GM21717 (cell line): ENCODE measurements around the gene RHOV.

Experiments
- ATAC-seq: cut with Tn5 transposase; IDR thresholded peaks from one replicate; pipeline ENCODE4 v1.9.1; 2021; ENCODE audit warnings: mild to moderate bottlenecking, moderate library complexity; ENCODE audit not compliant: unreplicated experiment

RHOV gene

DNA sequence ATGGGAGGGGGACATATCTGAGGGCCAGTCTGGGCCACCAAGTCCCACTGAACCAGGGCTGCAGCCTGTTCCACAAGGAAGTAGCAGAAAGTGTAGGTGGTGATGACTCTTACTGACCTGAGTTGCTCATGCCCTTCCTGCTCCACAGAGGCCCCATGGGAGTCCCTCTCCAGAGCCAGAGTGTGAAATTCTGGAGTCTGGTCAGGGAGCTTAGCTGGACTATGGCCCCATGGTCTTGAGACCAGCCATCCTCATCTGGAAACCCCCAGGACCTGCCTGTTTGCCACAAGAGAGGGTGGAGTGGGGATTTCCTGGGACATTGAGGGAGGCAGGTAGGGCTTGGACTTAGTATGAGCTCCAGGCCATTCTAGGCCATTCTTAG lies 27.2 kb downstream of the RHOV start:
- no peak for ATAC-seq

DNA sequence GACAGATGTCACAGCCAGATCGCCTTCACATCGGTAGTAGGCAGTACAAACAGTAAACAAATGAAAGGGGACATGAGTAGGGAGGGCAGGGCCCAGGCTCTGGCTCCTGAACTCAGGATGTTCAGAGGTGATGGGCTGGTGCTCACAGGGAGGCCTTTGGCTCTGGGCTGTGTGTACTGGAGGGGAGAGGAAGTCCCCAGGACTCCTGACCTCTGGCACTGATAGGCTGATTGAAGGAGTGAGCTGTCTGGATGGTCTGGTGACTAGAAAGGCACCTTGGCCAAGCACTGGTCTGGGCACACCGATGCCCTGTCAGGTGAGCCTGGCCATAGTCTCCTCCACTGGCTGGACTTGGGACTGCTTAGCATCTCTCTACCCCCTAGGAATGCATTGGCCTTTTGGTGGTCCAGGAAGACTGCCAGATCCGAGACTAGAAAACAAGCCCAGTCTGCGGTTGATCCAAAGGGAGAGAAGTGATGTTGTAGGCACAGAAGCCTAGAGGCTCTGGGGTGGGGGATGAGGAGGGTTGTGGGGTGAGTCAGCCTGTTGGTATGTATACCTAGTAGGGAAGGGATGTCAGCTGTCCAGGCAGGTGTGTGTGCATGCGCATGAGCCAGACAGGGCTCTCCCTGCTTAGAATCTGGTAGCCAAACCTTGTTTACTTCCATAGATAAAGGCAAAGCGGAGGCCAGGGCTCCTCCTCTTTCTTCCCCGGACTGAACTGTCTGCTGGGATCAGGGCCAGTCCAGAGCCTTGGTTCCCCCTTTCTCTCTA lies 28.3 kb downstream of the RHOV start:
- no peak for ATAC-seq

DNA sequence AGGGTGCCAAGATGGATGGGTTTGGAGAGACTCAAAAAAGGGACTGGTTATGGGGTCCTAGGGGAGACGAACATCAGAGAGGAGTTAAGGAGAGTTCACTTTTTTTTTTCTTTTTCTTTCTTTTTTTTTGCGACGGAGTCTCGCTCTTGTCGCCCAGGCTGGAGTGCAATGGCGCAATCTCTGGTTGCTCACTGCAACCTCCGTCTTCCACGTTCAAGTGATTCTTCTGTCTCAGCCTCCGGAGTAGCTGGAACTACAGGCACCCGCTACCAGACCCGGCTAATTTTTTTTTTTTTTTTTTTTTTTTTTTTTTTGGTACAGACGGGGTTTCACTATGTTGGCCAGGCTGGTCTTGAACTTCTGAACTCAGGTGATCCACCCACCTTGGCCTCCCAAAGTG lies 29.0 kb downstream of the RHOV start:
- ATAC-seq, result no peak

- ATAC-seq, result no peak
Observed at GRCh38 chr15:40844696-40845030, 29.4 kb downstream of the RHOV start.

DNA sequence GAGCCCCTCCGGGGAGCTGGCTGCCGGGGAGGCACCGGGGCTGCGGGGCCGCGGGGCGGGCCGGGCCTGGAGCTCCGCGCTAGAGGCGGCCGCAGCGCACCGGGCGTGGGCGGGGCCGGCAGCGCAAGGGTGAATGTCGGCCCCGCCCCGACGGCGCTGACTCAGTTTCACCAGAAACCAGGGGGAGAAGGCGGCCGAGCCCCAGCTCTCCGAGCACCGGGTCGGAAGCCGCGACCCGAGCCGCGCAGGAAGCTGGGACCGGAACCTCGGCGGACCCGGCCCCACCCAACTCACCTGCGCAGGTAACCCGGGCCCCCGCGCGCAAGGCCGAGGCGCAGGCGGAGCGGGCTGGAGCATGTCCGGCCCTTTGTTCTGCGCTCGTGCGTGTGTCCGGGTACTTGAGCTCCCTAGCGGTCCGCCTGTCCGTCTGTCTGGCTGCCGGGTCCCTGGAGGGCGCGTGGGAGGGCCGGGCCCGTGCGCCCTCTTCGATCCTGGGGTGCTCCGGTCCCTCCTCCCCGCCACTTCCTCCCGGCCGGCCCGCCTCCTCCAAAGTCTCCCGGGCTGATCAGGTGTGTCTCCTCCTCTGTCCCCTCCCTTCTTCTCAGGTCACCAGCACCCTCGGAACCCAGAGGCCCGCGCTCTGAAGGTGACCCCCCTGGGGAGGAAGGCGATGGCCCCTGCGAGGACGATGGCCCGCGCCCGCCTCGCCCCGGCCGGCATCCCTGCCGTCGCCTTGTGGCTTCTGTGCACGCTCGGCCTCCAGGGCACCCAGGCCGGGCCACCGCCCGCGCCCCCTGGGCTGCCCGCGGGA lies 29.9 kb downstream of the RHOV start, which contains the start of gene SPINT1:
Gene SPINT1, plus strand, starts transcription at position 164 of the 811 bp plus-strand sequence. Its CDS starts 507 bp downstream, at position 671.
- no peak for ATAC-seq

- no peak for ATAC-seq
Observed at GRCh38 chr15:40843261-40843884, 30.7 kb downstream of the RHOV start.

DNA sequence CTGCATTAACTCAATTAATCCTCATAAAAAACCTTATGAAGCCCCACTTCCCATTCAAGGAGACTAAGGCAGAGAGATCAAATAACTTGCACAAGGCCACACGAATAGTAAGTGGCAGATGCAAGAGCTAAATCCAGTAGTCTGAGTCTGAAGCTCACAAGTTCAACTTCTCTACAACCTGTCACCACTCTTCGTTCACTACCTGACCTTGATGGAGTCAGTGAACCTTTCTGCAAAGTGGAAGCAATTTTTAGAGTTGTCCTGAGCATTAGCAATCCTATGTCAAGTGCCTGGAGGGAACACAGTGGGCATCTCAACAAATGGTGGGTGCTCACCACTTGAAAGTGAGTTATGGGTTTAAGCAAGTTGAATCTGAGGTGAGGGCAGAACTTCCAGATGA lies 32.3 kb downstream of the RHOV start:
- ATAC-seq, result no peak

- no peak for ATAC-seq
Observed at GRCh38 chr15:40838756-40839155, 35.3 kb downstream of the RHOV start.

DNA sequence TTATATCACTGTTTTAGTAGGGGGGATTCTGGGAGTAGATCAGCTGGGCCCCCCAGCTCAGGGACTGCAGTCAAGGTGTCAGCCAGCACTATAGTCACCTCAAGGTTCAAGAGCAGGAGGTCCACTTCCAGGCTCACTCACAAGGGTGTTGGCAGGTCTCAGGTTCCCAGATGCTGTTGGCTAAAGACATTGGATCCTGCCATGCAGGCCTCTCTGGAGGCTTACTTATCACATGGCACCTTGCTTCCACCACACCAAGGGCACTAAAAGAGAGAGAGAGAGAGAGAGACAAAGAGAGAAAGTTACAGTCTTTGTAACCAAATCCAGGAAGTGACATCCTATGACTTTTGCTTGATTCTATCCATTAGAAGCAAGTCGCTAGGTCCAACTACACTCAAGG lies 38.0 kb downstream of the RHOV start:
- no peak for ATAC-seq

DNA sequence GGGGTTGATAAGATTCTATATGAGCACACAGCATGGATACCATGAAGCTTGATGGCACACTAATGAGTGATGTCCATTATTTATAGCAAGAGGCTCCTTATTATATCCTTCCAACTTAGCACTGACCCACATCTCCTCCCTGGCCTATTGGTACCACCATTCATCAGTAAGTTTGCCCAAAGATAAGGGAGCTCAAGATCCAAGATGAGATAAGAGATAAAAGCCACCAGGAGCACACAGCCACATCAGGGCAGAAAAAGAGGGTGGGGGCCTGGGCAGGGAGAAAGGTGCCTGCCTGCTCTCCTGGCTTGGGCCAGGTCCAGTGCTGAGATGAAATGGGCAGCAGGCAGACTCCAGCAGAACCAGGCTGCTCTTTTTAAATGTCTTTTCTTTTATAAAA lies 41.1 kb downstream of the RHOV start:
- no peak for ATAC-seq

GRCh38 chr15:40831861-40832260 lies 42.2 kb downstream of the RHOV start:
- ATAC-seq, result no peak

DNA sequence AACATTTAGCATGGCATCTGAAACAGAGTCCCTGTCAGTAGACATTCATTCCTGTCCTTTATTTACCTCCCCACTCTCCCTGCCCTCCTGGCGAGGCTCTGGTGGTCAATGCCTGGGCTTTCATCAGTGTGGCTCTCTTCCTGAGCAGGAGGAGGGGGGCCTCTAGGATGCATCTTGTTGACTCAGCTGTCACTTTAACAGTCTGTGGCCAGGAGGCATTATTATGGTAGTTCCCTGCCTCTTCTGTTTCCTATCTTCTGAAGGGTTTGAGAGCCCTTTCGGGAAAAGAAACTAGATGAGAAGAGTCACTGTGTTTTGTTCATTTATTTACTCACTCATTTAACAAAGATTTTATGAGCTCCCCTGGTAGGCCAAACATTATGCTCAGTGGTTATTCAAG lies 43.1 kb downstream of the RHOV start:
- no peak for ATAC-seq

DNA sequence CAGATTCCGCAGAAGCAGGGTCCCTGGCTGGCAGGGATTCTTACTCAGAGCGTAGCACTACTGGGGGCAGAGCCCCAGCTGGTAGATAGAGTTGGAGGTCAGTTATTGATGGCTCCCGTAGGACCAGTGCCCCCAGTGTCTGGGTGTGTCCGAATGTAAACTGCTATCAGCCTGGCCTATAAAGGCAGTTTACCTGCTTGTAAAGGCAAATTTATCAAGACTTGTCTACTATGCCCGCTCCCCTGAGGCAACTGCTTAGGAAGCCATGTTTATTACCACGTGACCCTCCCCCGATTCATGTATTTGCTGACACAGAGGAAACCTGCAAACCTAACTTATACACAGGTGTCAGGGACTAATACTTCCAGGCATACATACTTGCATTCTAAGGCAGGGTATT lies 44.9 kb downstream of the RHOV start:
- no peak for ATAC-seq

- no peak for ATAC-seq
Observed at GRCh38 chr15:40828447-40829036, 45.5 kb downstream of the RHOV start, which contains the start of gene PPP1R14D. PPP1R14D (minus strand) TSS chr15:40828708; CDS start chr15:40828641, 67 bp downstream.

- no peak for ATAC-seq
Observed at GRCh38 chr15:40826423-40827075, 47.5 kb downstream of the RHOV start.

GRCh38 chr15:40825661-40826422 lies 48.2 kb downstream of the RHOV start:
- ATAC-seq, result no peak

DNA sequence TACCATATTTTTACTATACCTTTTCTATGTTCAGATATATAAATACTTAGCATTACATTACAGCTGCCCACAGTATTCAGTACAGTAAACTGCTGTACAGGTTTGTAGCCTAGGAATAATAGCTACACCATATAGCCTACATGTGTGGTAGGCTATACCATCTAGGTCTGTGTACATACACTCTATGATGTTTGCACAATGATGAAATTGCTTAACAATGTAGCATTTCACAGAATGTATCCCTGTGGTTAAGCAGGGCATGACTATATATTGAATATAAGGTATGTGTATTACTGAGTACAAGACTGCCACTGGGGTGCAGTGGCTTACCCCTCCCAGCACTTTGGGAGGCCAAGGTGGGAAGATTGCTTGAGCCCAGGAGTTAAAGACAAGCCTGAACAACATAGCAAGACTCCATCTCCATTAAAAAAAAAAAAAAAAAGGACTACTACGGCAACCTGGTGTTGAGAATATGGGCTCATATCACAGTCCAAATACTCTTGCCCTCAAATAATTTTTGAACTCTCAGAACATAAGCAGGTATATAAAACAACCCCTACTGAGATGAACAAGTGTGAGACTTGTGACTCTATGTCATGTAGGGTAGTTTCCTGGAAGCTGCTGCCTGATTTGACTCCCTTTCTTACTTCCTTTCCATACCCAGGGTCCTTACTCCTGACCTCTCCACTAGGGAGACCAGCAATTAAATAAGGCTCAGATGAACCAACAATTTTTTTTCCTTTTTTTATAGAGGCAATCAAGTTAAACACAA lies 50.3 kb downstream of the RHOV start:
- ATAC-seq, result no peak
